Stimulated activated CD4-positive, alpha-beta T cell treated with anti-CD3 and anti-CD28 coated beads, Interleukin-15, amount 100 ng/mL, for 1 hour (primary cell): ENCODE data around the gene TMEM30B.
"Not testable (repeated sequence)": the region's sequence is repeated elsewhere in the genome, so short reads cannot be mapped to it uniquely, and the experiment has no call there.

Experiments used
- DNase-seq, 2 donors: peaks; one replicate each; pipeline ENCODE4 v3.0.0-alpha.2; 2020; ENCODE audit warnings: low read depth in 1 of 2, low spot score in 1 of 2

Gene TMEM30B

DNA sequence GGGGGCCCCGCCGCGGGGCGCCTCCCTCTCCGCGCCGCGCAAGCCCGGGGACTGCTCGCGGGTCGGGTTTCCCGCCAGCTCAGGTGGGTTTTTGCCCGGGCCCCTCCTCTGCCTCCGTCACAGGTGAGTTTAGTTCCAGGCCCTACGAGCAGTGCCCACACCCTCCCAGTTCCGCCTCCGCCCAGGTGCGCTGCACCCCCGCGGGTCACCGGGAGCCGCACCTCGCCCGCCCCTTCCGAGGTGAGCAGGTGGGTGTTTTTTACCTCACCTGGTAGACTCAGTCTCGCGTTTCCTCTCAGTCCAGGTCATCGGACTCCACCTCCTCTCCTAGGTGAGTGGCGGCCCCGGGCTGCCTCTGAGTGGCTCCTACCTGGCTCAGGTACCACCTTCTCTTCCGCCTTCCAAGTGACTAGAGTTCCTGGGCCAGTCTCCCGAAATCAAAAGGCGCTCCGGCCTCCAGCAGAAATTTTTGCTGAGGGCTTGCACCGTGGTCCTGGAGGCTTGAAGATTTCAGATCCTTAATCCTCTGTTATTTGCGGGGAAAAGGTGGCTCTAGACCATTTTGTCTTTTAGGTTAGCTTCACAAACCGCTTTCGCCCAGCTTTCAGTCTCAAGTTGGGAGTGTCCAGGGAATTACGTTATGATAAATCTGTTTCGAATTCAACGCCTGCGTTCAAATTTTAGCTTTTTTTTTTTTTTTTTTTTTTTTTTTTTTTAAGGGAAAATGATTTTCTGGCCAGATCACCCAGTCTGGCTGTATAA lies at the start of gene TMEM30B:
TMEM30B (minus strand) TSS at position 153 of the 762 bp plus-strand sequence. CDS start 191 bp downstream, outside the sequence.
- peak; percentile 8 to 11 for DNase-seq

GRCh38 chr14:61330511-61330910 lies 49.4 kb upstream of the TMEM30B start:
- DNase-seq: no peak

GRCh38 chr14:61329478-61330051 lies 48.4 kb upstream of the TMEM30B start:
- no peak for DNase-seq

- no peak for DNase-seq
These were observed 47.6 kb upstream of the TMEM30B start for GRCh38 chr14:61328626-61329262.

GRCh38 chr14:61326847-61327246 lies 45.7 kb upstream of the TMEM30B start:
- DNase-seq: no peak

DNA sequence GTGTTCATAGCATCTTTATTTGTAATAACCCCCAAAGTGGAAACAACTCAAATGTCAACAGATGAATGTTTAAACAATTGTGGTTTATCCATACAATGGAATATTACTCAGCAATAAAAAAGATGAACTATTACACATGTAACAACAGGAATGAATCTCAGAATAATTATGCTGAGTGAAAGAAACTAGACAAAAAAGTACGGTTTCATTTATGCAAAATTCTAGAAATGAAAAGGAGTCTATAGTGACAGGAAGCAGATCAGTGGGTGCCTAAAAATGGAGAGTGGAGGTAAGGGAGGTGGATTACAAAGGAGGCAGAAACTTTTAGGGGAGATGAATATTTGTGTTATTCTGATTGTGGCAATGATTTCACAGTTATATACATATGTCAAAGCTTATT lies 45.0 kb upstream of the TMEM30B start:
- no peak for DNase-seq

GRCh38 chr14:61325166-61325565 lies 44.0 kb upstream of the TMEM30B start:
- no peak for DNase-seq

GRCh38 chr14:61323970-61324369 lies 42.8 kb upstream of the TMEM30B start:
- DNase-seq: no peak

DNA sequence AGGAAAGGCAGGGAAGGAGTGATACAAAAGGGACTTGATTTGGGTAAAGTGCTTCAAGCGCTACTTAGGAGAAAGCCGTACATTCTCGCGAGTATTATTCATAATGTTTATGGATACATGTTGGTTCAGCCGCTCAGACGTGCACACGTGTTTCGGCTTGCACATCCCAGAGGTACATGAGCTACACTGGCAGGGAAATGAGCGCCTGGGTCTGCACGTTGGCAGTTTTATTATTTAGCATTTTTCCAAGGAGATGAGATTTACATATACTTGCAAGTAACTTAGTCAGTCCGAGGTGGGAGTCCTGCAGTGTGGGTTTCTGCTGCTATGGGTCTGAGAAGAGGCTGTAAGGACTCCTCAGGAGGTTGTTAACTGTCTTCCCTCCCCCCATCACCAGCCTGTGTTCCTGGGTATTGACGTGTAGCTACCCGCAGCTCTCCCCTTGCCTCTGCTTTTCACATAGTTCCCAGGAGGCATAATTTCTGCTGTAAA lies 41.7 kb upstream of the TMEM30B start:
- no peak for DNase-seq

DNA sequence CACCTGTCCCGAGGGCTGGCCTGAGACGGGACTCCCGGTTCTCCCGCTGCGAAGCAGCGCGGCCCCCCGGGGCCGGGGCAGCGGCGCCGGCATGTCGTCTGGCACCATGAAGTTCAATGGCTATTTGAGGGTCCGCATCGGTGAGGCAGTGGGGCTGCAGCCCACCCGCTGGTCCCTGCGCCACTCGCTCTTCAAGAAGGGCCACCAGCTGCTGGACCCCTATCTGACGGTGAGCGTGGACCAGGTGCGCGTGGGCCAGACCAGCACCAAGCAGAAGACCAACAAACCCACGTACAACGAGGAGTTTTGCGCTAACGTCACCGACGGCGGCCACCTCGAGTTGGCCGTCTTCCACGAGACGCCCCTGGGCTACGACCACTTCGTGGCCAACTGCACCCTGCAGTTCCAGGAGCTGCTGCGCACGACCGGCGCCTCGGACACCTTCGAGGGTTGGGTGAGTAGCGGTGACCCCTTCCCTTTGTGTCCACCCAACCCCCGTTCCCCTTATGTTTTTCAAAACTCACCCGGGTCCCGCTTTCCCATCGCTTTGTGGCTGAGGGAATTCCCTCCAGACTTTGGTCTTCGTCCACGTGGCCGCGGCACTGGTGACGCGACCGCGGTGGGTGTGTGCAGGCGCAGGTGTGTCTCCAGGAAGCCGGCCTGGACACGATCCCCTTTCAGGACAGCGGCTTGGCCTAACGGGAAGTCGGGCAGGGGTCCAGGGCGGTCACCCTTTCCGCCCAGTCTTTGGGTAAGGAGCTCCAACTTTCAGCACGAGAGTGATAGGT lies 41.1 kb upstream of the TMEM30B start:
- DNase-seq: no peak

DNA sequence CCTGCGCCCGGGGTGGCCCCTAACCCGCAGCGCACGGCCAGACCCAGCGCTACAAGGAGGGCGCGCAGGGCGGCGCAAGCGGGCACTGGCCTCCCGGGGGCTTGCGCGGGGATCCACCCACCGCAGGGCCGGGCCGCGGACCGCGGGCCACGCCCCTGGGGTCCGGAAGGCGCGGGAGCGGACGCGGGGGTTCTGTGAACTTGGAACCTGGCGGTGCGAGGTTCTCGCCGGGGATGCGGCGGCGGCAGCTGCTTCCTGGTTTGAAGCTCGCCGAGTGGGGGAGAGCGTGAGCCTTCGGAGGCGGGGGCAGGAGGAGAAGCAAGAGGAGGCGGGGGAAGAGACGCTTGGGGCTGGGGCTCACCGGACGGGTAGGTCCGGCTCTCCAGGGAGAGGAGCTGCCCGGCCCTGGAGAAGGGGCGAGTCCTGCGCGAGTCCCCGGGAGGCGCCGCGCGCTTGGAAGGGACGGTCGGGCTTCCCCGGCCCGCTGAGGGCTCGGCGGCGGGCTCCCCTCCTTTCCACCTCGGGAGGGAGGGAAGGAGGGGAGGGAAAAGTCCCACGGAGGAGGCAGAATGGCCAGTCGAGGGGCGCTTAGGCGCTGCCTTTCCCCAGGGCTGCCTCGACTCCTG lies 40.4 kb upstream of the TMEM30B start, which contains the start of gene PRKCH:
PRKCH (plus strand) TSS at position 195 of the 626 bp plus-strand sequence. CDS start 523 bp downstream, outside the sequence.
- peak; percentile 68 to 70 for DNase-seq

DNA sequence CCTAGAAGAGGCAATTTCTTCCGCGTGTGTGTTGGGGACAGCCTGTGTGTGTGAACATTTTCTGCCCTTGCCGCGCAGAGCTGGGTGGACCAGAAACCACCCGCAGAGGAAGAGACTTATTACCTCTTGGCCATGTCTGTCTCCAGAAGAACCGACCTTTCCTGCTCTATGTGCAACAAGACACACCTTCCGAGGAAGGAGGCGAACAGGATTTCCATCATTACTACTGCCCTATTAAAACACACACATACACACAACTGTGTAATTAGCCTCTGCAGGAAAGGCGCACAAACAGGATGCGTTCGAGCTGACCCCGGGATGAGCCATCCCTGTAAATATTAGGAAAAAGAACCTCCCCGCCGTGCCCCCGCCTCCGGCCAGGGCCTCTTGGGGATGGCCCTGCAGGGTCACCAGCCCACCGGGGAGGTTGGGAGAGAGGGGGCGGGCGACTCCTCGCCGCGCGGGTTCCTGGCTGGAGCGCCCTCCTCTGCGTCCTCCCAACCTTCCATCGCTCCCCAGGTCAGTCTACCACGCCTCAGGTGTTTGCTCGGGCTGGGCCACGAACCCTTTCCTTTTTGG lies 39.8 kb upstream of the TMEM30B start:
- no peak for DNase-seq

DNA sequence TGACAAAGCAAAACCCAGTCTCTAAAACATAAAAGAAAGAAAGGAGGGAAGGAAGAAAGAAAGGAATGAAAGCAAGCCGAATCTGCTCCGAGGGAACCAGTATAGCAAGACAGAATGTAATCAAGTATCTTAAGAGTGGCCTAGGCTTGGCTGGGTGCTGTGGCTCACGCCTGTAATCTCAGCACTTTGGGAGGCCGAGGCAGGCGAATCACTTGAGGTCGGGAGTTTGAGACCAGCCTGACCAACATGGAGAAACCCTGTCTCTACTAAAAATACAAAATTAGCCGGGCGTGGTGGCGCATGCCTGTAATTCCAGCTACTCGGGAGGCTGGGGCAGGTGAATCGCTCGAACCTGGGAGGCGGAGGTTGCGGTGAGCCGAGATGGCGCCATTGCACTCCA lies 39.0 kb upstream of the TMEM30B start:
- not testable (repeated sequence) for DNase-seq

- no peak for DNase-seq
These were observed 38.6 kb upstream of the TMEM30B start for GRCh38 chr14:61319706-61320105.

- no peak for DNase-seq
These were observed 37.9 kb upstream of the TMEM30B start for GRCh38 chr14:61319086-61319485.

DNA sequence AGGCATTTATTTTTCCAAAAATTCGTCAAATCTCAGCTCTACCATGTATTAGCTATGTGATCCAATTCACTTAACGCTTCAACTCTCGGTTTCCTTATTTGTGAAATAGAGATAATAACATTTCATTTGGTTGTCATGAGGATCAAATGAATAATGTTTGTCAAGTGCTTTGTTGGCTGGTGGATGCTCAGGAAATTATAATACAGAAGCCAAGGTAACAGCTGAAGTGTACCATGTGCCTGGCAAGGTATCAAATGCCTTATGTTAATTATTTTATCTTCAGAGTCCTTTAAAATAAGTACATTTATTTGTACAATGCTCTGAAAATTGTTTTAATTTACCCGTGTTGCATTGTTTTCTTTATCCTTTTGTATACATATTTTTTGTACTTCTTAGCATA lies 34.2 kb upstream of the TMEM30B start:
- no peak for DNase-seq

DNA sequence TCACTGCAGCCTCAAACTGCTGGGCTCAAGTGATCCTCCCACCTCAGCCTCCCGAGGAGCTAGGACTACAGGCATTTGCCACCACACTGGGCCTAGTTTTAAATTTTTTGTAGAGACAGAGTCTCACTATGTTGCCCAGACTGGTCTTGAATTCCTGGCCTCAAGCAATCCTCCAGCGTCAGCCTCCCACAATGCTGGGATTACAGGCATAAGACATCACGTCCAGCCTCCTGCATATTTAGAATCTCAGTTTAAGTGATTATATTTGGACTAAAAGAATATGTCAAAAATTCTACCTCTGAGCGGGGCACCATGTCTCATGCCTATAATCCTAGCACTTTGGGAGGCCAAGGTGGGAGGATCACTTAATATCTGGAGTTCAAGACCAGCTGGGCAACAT lies 27.6 kb upstream of the TMEM30B start:
- DNase-seq: not testable (repeated sequence)

- DNase-seq: no peak
These were observed 27.1 kb upstream of the TMEM30B start for GRCh38 chr14:61308198-61308597.

DNA sequence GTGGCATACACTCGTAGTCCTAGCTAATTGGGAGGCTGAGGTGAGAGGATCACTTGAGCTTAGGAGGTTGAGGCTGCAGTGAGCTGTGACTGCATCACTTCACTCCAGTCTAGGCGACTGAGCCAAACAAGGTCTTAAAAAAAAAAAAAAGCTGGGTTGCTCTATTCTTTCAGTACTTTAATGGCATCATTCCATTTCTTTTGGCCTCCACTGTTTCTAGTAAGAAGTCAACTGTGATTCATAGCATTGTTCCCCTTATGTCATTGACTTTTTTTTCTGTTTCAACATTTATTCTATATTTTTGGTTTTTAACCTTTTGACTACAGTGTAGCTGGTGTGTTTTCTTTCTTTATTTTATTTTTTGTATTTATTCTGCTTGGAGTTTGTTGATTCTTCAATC lies 23.6 kb upstream of the TMEM30B start:
- no peak for DNase-seq

- DNase-seq: no peak
These were observed 19.6 kb upstream of the TMEM30B start for GRCh38 chr14:61300754-61301153.
